H1 (cell line): ENCODE data around the gene TRIM68. TPM values are rescaled to one million over a fixed set of nuclear protein-coding genes. Genes with fewer than 3 reads are reported as not detected.

Source experiments
- MAFK ChIP-seq: IDR thresholded peaks from 2 replicates; pipeline ENCODE4 v1.6.1; 2012; ENCODE audit warnings: low read depth, mild to moderate bottlenecking, improper control_type of control experiment, low read length
- TAF7 ChIP-seq: optimal IDR thresholded peaks from 2 replicates; pipeline ENCODE3; 2011; ENCODE audit warnings: low read depth, mild to moderate bottlenecking, inconsistent platforms, low read length, moderate library complexity, borderline replicate concordance
- polyA plus RNA-seq, 7 experiments: library from polyadenylated mRNA; depleted of rRNA in 3 of 7; stranded (reverse) in 5 of 7; unstranded in 2 of 7; fragments of >200 nt in 5 of 7; fragments of 200-250 nt in 2 of 7; gene quantifications; 1 replicate in 5 of 7; 2 replicates in 1 of 7; 4 replicates in 1 of 7; pipeline versions ENCODE4 v1.2.1 to v1.2.3, GENCODE V29; 2011 to 2013; ENCODE audit warnings: missing spikeins in 2 of 7, mixed read lengths in 2 of 7
- total RNA-seq: library from RNA; stranded (reverse); fragmentation: NEBNext Ultra II Directional; extraction: Animal tissue kit (Norgen Biotek cat#: 25700); gene quantifications from 2 replicates; pipeline ENCODE4 v1.2.1, GENCODE V29; 2021
- TF ChIP-seq, protein P1 (sequence below): IDR thresholded peaks from 2 replicates; pipeline ENCODE4 v1.6.1; 2012; ENCODE audit warnings: low read length, inconsistent platforms

TRIM68 gene
- total and polyA plus RNA-seq, 2 of the 8 experiments (the other 6 are each of a cell fraction or from before 2014, with no cell fraction given), result 3.4 to 5.7 TPM

DNA sequence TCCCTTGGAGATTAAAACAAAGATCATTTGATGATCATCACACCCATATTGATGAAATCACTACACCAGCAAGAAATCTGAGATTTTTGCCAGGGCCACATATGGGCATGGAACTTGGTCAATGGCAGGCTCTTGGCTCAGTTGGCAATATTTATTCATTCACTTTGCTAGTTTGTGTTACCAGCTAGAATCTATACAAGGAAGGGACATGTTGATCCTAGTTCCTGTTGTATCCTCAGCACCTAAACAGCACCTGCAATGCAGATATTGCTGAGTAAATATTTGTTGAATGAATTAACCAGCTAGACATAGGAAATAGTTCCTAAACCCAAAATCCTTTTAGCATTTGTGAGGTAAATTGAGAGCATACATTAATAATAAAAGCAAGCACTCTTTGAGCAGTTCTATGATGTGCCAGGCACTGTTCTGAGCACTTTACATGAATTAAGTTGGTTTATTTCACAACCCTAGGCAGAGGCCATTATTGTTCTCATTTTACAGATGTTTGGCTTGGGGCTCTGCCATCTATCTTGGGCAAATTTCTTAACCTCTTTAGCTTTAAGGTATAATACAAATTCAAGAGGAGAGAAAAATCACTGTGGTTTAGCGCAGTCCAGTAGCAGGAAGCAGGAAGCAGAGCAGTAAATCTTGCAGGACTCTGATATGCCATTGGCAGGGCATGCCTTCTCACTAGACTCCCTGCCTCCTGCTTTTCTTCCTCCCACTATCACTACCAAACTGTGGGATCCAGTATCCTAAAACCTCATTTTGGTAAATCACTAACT is 1.6 kb downstream of the TRIM68 start (continued):
- TF ChIP-seq MAFK (no peak), TAF7 (no peak)
- TF ChIP-seq, protein P1, sequence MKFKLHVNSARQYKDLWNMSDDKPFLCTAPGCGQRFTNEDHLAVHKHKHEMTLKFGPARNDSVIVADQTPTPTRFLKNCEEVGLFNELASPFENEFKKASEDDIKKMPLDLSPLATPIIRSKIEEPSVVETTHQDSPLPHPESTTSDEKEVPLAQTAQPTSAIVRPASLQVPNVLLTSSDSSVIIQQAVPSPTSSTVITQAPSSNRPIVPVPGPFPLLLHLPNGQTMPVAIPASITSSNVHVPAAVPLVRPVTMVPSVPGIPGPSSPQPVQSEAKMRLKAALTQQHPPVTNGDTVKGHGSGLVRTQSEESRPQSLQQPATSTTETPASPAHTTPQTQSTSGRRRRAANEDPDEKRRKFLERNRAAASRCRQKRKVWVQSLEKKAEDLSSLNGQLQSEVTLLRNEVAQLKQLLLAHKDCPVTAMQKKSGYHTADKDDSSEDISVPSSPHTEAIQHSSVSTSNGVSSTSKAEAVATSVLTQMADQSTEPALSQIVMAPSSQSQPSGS, result no peak
